SK-N-SH (cell line): ENCODE data around the gene ABCA1.
A peak's percentile ranks its signal among the peaks of the same experiment; 100 is the strongest.

ENCODE experiments used
- EP300 ChIP-seq, 2 experiments: IDR thresholded peaks; 2 replicates each; pipeline versions ENCODE4 v1.4.0 to v1.6.1; 2012; ENCODE audit warnings: borderline replicate concordance in 1 of 2, low read depth in 1 of 2, low read length in 1 of 2
- FOXM1 ChIP-seq: IDR thresholded peaks from 2 replicates; pipeline ENCODE4 v1.4.0; 2012; ENCODE audit warnings: low read depth, mild to moderate bottlenecking
- POLR2AphosphoS5 ChIP-seq: IDR thresholded peaks from 2 replicates; pipeline ENCODE4 v1.6.1; 2012; ENCODE audit warnings: low read depth, low read length
- RFX5 ChIP-seq: IDR thresholded peaks from 2 replicates; pipeline ENCODE4 v1.6.1; 2012; ENCODE audit warnings: mild to moderate bottlenecking, improper control_type of control experiment, low read length
- SIN3A ChIP-seq: IDR thresholded peaks from 2 replicates; pipeline ENCODE4 v1.6.1; 2012; ENCODE audit warnings: low read depth, mild to moderate bottlenecking, low read length, moderate library complexity, borderline replicate concordance
- TAF1 ChIP-seq: IDR thresholded peaks from 2 replicates; pipeline ENCODE4 v1.6.1; 2012; ENCODE audit warnings: low read depth, mild to moderate bottlenecking, low read length, moderate library complexity, borderline replicate concordance
- YY1 ChIP-seq: IDR thresholded peaks from 2 replicates; pipeline ENCODE4 v1.4.0; 2012; ENCODE audit warnings: low read depth, mild to moderate bottlenecking
- TF ChIP-seq, protein P1 (sequence below): fragments of 200-600 bp; sonication (generic); IDR thresholded peaks from 2 replicates; pipeline ENCODE4 v1.6.1; 2017; ENCODE audit warnings: antibody characterized with exemption, mild to moderate bottlenecking, moderate library complexity
- TF ChIP-seq, protein P2 (sequence below): IDR thresholded peaks from 2 replicates; pipeline ENCODE4 v1.4.0; 2012; ENCODE audit warnings: low read depth
- TF ChIP-seq, protein P3 (sequence below): fragments of 150-350 bp; IDR thresholded peaks from 2 replicates; pipeline ENCODE4 v1.6.1; 2017; ENCODE audit warnings: antibody characterized with exemption, low read length, low read depth, borderline replicate concordance
- TF ChIP-seq, protein P4 (sequence below): IDR thresholded peaks from 2 replicates; pipeline ENCODE4 v1.4.0; 2012; ENCODE audit warnings: low read depth, borderline replicate concordance
- TF ChIP-seq, protein P5 (sequence below): IDR thresholded peaks from 2 replicates; pipeline ENCODE4 v1.6.1; 2012; ENCODE audit warnings: mild to moderate bottlenecking, low read depth, low read length, moderate library complexity

DNA sequence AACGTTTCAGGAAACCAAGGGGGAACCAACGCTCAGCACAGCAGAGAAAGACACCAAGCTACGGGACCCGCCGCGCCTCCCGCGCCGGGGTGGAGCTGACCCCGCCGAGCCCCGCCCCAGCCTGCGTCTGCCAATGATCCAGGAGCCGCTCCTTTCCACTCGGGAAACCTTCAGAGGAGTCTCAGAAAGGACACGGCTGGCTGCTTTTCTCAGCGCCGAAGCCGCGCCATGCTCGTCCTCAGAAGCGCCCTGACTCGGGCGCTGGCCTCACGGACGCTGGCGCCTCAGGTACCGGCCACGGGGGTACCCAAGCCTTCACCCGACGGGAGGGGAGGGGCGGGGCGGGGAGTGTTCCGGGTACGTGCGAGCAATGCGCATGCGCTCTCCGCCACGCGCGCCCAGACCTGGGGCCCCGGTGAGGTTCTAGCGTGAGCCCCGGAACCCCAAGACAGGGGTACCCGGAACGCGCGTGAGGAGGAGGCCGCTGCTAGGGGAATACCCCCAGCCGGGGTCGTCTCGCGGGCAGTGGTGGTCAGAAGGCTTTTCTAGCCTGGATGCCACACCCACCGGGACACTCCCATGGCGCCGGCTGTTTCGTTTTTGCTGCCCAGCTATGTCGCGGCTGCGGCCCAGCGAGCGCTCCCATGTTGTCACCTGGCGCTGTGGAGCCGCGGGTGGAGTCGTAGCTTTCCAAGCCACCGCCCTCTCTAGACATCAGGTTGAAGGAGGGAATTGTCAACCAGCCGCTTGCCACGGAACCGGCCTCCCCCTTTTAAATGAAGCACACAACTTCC is 180.2 kb downstream of the ABCA1 start, which contains the start of gene NIPSNAP3A:
- TF ChIP-seq, protein P1, sequence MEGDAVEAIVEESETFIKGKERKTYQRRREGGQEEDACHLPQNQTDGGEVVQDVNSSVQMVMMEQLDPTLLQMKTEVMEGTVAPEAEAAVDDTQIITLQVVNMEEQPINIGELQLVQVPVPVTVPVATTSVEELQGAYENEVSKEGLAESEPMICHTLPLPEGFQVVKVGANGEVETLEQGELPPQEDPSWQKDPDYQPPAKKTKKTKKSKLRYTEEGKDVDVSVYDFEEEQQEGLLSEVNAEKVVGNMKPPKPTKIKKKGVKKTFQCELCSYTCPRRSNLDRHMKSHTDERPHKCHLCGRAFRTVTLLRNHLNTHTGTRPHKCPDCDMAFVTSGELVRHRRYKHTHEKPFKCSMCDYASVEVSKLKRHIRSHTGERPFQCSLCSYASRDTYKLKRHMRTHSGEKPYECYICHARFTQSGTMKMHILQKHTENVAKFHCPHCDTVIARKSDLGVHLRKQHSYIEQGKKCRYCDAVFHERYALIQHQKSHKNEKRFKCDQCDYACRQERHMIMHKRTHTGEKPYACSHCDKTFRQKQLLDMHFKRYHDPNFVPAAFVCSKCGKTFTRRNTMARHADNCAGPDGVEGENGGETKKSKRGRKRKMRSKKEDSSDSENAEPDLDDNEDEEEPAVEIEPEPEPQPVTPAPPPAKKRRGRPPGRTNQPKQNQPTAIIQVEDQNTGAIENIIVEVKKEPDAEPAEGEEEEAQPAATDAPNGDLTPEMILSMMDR: no peak
- TF ChIP-seq SIN3A (peak; percentile 42; the same call in 1 of the 2 replicates), EP300 (IDR thresholded peaks at IDR 0.05; ENCODE audit: borderline replicate concordance in 1 of 2, low read depth in 1 of 2, low read length in 1 of 2) (no peak; a peak in 1 of 4 replicates), YY1 (peak; percentile 81), TAF1 (no peak), POLR2AphosphoS5 (peak; percentile 77), FOXM1 (no peak), RFX5 (no peak)
- TF ChIP-seq, protein P2, sequence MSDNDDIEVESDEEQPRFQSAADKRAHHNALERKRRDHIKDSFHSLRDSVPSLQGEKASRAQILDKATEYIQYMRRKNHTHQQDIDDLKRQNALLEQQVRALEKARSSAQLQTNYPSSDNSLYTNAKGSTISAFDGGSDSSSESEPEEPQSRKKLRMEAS: peak; percentile 73; the same call in 1 of the 2 replicates
- TF ChIP-seq, protein P3, sequence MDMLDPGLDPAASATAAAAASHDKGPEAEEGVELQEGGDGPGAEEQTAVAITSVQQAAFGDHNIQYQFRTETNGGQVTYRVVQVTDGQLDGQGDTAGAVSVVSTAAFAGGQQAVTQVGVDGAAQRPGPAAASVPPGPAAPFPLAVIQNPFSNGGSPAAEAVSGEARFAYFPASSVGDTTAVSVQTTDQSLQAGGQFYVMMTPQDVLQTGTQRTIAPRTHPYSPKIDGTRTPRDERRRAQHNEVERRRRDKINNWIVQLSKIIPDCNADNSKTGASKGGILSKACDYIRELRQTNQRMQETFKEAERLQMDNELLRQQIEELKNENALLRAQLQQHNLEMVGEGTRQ: no peak
- TF ChIP-seq, protein P4, sequence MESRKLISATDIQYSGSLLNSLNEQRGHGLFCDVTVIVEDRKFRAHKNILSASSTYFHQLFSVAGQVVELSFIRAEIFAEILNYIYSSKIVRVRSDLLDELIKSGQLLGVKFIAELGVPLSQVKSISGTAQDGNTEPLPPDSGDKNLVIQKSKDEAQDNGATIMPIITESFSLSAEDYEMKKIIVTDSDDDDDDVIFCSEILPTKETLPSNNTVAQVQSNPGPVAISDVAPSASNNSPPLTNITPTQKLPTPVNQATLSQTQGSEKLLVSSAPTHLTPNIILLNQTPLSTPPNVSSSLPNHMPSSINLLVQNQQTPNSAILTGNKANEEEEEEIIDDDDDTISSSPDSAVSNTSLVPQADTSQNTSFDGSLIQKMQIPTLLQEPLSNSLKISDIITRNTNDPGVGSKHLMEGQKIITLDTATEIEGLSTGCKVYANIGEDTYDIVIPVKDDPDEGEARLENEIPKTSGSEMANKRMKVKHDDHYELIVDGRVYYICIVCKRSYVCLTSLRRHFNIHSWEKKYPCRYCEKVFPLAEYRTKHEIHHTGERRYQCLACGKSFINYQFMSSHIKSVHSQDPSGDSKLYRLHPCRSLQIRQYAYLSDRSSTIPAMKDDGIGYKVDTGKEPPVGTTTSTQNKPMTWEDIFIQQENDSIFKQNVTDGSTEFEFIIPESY: no peak
- TF ChIP-seq, protein P5, sequence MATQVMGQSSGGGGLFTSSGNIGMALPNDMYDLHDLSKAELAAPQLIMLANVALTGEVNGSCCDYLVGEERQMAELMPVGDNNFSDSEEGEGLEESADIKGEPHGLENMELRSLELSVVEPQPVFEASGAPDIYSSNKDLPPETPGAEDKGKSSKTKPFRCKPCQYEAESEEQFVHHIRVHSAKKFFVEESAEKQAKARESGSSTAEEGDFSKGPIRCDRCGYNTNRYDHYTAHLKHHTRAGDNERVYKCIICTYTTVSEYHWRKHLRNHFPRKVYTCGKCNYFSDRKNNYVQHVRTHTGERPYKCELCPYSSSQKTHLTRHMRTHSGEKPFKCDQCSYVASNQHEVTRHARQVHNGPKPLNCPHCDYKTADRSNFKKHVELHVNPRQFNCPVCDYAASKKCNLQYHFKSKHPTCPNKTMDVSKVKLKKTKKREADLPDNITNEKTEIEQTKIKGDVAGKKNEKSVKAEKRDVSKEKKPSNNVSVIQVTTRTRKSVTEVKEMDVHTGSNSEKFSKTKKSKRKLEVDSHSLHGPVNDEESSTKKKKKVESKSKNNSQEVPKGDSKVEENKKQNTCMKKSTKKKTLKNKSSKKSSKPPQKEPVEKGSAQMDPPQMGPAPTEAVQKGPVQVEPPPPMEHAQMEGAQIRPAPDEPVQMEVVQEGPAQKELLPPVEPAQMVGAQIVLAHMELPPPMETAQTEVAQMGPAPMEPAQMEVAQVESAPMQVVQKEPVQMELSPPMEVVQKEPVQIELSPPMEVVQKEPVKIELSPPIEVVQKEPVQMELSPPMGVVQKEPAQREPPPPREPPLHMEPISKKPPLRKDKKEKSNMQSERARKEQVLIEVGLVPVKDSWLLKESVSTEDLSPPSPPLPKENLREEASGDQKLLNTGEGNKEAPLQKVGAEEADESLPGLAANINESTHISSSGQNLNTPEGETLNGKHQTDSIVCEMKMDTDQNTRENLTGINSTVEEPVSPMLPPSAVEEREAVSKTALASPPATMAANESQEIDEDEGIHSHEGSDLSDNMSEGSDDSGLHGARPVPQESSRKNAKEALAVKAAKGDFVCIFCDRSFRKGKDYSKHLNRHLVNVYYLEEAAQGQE: no peak
